Liver (tissue), 9 donors: ENCODE measurements around the gene EEF2K. TPM values are rescaled to one million over a fixed set of nuclear protein-coding genes. Genes with fewer than 3 reads are reported as not detected.

Source experiments
- DNase-seq: peaks from one replicate; pipeline ENCODE4 v3.0.0-alpha.2; 2017; ENCODE audit warnings: low spot score
- H3K27ac ChIP-seq, 2 donors: one replicate each; pipeline ENCODE4 v1.7.0; 2013; ENCODE audit warnings: inconsistent platforms in 2 of 2, low read length in 2 of 2, control low read depth in 1 of 2, low read depth in 1 of 2, mild to moderate bottlenecking in 1 of 2
- H3K27me3 ChIP-seq, 4 donors: one replicate each; pipeline versions ENCODE4 v1.6.1 to v1.7.0; 2013; ENCODE audit warnings: low read length in 3 of 4, inconsistent platforms in 1 of 4, mild to moderate bottlenecking in 1 of 4, moderate library complexity in 1 of 4; ENCODE audit not compliant: control insufficient read depth in 4 of 4, insufficient read depth in 4 of 4
- H3K36me3 ChIP-seq, 4 donors: one replicate each; pipeline versions ENCODE4 v1.6.1 to v1.7.0; 2013; ENCODE audit warnings: low read length in 3 of 4, mild to moderate bottlenecking in 3 of 4, low read depth in 1 of 4, moderate library complexity in 1 of 4; ENCODE audit not compliant: control insufficient read depth in 4 of 4, insufficient read depth in 3 of 4
- H3K4me1 ChIP-seq, 4 donors: one replicate each; pipeline versions ENCODE4 v1.6.1 to v1.7.0; 2013; ENCODE audit warnings: low read length in 3 of 4, mild to moderate bottlenecking in 3 of 4, moderate library complexity in 1 of 4; ENCODE audit not compliant: control insufficient read depth in 4 of 4, insufficient read depth in 4 of 4
- H3K4me3 ChIP-seq, 3 donors: one replicate each; pipeline versions ENCODE4 v1.6.1 to v1.7.0; 2013; ENCODE audit warnings: low read length in 3 of 3, control low read depth in 1 of 3, low read depth in 1 of 3, mild to moderate bottlenecking in 1 of 3
- H3K9ac ChIP-seq, 2 donors: one replicate each; pipeline ENCODE4 v1.7.0; 2013; ENCODE audit warnings: low read length in 2 of 2, mild to moderate bottlenecking in 2 of 2, moderate library complexity in 2 of 2, control low read depth in 1 of 2, low read depth in 1 of 2
- H3K9me3 ChIP-seq, 4 donors: one replicate each; pipeline versions ENCODE4 v1.6.1 to v1.7.0; 2013; ENCODE audit warnings: low read length in 3 of 4; ENCODE audit not compliant: control insufficient read depth in 4 of 4
- ATF3 ChIP-seq: IDR thresholded peaks from 2 replicates; pipeline ENCODE4 v1.6.1; 2016; ENCODE audit warnings: antibody characterized with exemption
- CTCF ChIP-seq: fragments of 150-350 bp; IDR thresholded peaks from 2 replicates; pipeline ENCODE4 v1.5.1; 2017; ENCODE audit warnings: improper control_type of control experiment, low read depth, low read length; ENCODE audit not compliant: missing input control
- EGR1 ChIP-seq, 2 donors: IDR thresholded peaks; 2 replicates each; pipeline ENCODE4 v1.6.1; 2016 to 2018; ENCODE audit warnings: antibody characterized with exemption in 2 of 2, low read depth in 2 of 2
- FOXA1 ChIP-seq: IDR thresholded peaks from 2 replicates; pipeline ENCODE4 v1.6.1; 2016; ENCODE audit warnings: antibody characterized with exemption
- FOXA2 ChIP-seq: IDR thresholded peaks from 2 replicates; pipeline ENCODE4 v1.6.1; 2016; ENCODE audit warnings: antibody characterized with exemption
- GABPA ChIP-seq, 2 donors: IDR thresholded peaks in 1 of 2; conservative IDR thresholded peaks in 1 of 2; 2 replicates each; pipeline ENCODE4 v1.6.1; 2016; ENCODE audit warnings: antibody characterized with exemption in 2 of 2, mild to moderate bottlenecking in 1 of 2, moderate library complexity in 1 of 2
- HNF4A ChIP-seq, 2 donors: conservative IDR thresholded peaks; 2 replicates each; pipeline ENCODE4 v1.6.1; 2016; ENCODE audit warnings: antibody characterized with exemption in 2 of 2, mild to moderate bottlenecking in 2 of 2
- HNF4G ChIP-seq: IDR thresholded peaks from 2 replicates; pipeline ENCODE4 v1.6.1; 2016; ENCODE audit warnings: antibody characterized with exemption
- JUND ChIP-seq, 2 donors: IDR thresholded peaks; 2 replicates each; pipeline ENCODE4 v1.6.1; 2016; ENCODE audit warnings: antibody characterized with exemption in 2 of 2
- MAX ChIP-seq: IDR thresholded peaks from 2 replicates; pipeline ENCODE4 v1.6.1; 2016; ENCODE audit warnings: antibody characterized with exemption
- NR2F2 ChIP-seq: IDR thresholded peaks from 2 replicates; pipeline ENCODE4 v1.6.1; 2016; ENCODE audit warnings: antibody characterized with exemption
- RAD21 ChIP-seq, 2 donors: IDR thresholded peaks; 2 replicates each; pipeline ENCODE4 v1.6.1; 2016; ENCODE audit warnings: antibody characterized with exemption in 2 of 2, mild to moderate bottlenecking in 2 of 2
- REST ChIP-seq: IDR thresholded peaks from 2 replicates; pipeline ENCODE4 v1.6.1; 2016; ENCODE audit warnings: antibody characterized with exemption, mild to moderate bottlenecking
- RXRA ChIP-seq, 2 donors: IDR thresholded peaks; 2 replicates each; pipeline ENCODE4 v1.6.1; 2017 to 2018; ENCODE audit warnings: antibody characterized with exemption in 2 of 2, mild to moderate bottlenecking in 1 of 2
- SP1 ChIP-seq: IDR thresholded peaks from 2 replicates; pipeline ENCODE4 v1.6.1; 2018; ENCODE audit warnings: antibody characterized with exemption, mild to moderate bottlenecking
- TAF1 ChIP-seq: conservative IDR thresholded peaks from 2 replicates; pipeline ENCODE4 v1.6.1; 2016; ENCODE audit warnings: antibody characterized with exemption, mild to moderate bottlenecking
- YY1 ChIP-seq: IDR thresholded peaks from 2 replicates; pipeline ENCODE4 v1.6.1; 2016; ENCODE audit warnings: antibody characterized with exemption, mild to moderate bottlenecking
- ZBTB33 ChIP-seq: IDR thresholded peaks from 2 replicates; pipeline ENCODE4 v1.6.1; 2016; ENCODE audit warnings: antibody characterized with exemption
- WGBS: extraction: QIAGEN DNeasy Blood & Tissue Kit; methylation state at CpG from one replicate; pipeline ENCODE4 v1.1.7; 2013; 5-methylcytosine and 5-hydroxymethylcytosine counted together
- polyA plus RNA-seq, 2 donors: library from polyadenylated mRNA; stranded (reverse) in 1 of 2; unstranded in 1 of 2; fragments of 200-250 nt in 1 of 2; fragments of >200 nt in 1 of 2; fragmentation: Nextera tagmentation in 1 of 2; extraction: Ambion mirVana in 1 of 2; gene quantifications; one replicate each; pipeline versions ENCODE4 v1.2.1 to v1.2.3, GENCODE V29; 2013 to 2015
- total RNA-seq, 2 donors: library from RNA; depleted of rRNA; stranded (reverse); fragments of >200 nt; gene quantifications; one replicate each; pipeline ENCODE4 v1.2.3, GENCODE V29; 2014
- donor health status: healthy.
- donor health status: healthy.
- donor health status: healthy.
- donor health status: healthy.
- donor health status: healthy.

The EEF2K gene
- total and polyA plus RNA-seq, 4 donors: 3.2 to 14.3 (median 8.0) TPM

- no peak overlapping the region for H3K9ac ChIP-seq
- DNase-seq: no peak
- H3K9me3 ChIP-seq: no peaks in the 10 kb centered on the region
- no peak overlapping the region for H3K27ac ChIP-seq
- WGBS: 97% methylated on average over 46 of the region's 46 CpGs
- H3K27me3 ChIP-seq: no peaks in the 10 kb centered on the region
- TF ChIP-seq FOXA2 (no peak), REST (no peak), CTCF (no peak), GABPA (IDR thresholded peaks at IDR 0.05 in 1 of 2, conservative IDR thresholded peaks at IDR 0.05 in 1 of 2) (no peak), SP1 (no peak), RAD21 (IDR thresholded peaks at IDR 0.05) (no peak), RXRA (IDR thresholded peaks at IDR 0.05) (no peak), TAF1 (no peak), ATF3 (no peak), ZBTB33 (no peak), JUND (IDR thresholded peaks at IDR 0.05) (no peak), YY1 (no peak), HNF4G (no peak), HNF4A (conservative IDR thresholded peaks at IDR 0.05) (no peak), FOXA1 (no peak), MAX (no peak), EGR1 (IDR thresholded peaks at IDR 0.05; ENCODE audit: low read depth in 2 of 2) (no peak), NR2F2 (no peak)
- no peak overlapping the region for H3K4me3 ChIP-seq
- H3K36me3 ChIP-seq: peaks cover 13 to 68% (median 28%) of the 10 kb centered on the region in 4 donors
- no peaks in the 10 kb centered on the region for H3K4me1 ChIP-seq
Measured at GRCh38 chr16:22325598-22326368, 119.7 kb downstream of the EEF2K start.
